ENCODE results near the gene LAMTOR2.

LAMTOR2 gene

DNA sequence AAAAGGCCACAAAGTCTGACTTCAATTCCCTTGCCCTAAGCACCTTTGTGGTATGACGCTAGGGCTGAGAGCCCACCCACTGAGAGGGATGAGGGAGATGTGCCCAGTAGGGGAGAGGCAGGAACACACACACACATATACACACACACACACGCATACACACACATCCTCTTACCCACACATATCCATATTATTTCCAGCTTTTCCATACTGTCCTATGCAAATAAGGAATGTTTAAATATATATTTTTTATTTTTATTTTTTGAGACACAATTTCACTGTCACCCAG lies 9.4 kb downstream of the LAMTOR2 start:
- TF ChIP-seq, protein P1, sequence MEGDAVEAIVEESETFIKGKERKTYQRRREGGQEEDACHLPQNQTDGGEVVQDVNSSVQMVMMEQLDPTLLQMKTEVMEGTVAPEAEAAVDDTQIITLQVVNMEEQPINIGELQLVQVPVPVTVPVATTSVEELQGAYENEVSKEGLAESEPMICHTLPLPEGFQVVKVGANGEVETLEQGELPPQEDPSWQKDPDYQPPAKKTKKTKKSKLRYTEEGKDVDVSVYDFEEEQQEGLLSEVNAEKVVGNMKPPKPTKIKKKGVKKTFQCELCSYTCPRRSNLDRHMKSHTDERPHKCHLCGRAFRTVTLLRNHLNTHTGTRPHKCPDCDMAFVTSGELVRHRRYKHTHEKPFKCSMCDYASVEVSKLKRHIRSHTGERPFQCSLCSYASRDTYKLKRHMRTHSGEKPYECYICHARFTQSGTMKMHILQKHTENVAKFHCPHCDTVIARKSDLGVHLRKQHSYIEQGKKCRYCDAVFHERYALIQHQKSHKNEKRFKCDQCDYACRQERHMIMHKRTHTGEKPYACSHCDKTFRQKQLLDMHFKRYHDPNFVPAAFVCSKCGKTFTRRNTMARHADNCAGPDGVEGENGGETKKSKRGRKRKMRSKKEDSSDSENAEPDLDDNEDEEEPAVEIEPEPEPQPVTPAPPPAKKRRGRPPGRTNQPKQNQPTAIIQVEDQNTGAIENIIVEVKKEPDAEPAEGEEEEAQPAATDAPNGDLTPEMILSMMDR (IDR thresholded peaks at IDR 0.05), result no peak
- Histone ChIP-seq H3K79me2 (no peaks in the 10 kb centered on the region), H3K4me2 (ENCODE audit: low read length) (no peak overlapping the region), H3K27ac (no peak overlapping the region), H3K4me1 (no peaks in the 10 kb centered on the region), H3K27me3 (ENCODE audit: control insufficient read depth, insufficient read depth, low read length) (no peaks in the 10 kb centered on the region), H3K36me3 (ENCODE audit: control insufficient read depth, insufficient read depth, low read length) (no peaks in the 10 kb centered on the region), H3K4me3 (ENCODE audit: low read depth, low read length) (no peak overlapping the region), H3K9ac (no peak overlapping the region), H2AFZ (no peak overlapping the region), H3K9me3 (ENCODE audit: control insufficient read depth, low read length) (no peaks in the 10 kb centered on the region)

DNA sequence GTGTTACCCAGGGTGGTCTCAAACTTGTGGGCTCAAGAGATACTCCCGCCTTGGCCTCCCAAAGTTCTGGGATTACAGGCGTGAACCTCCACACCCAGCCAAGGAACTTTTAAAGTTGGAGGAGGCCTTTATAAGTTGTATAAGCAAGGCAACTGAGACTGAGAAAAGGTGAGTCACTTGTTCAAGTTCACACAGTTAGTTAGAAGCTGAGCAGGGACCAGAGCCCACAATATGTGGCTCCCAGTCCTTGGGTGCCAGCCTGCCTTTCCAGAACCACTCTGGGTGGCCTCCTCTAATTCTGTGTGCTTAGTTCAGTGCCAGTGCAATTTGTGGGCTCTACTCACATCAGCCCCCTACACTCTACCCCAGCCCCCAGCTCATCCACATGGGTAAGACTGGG lies 10.0 kb downstream of the LAMTOR2 start:
- Histone ChIP-seq H3K4me3 (ENCODE audit: low read depth, low read length) (no peak overlapping the region), H3K79me2 (no peaks in the 10 kb centered on the region), H3K27ac (no peak overlapping the region), H3K36me3 (ENCODE audit: control insufficient read depth, insufficient read depth, low read length) (no peaks in the 10 kb centered on the region), H3K4me1 (no peaks in the 10 kb centered on the region), H3K9ac (no peak overlapping the region), H3K9me3 (ENCODE audit: control insufficient read depth, low read length) (no peaks in the 10 kb centered on the region), H2AFZ (no peak overlapping the region), H3K4me2 (ENCODE audit: low read length) (no peak overlapping the region), H3K27me3 (ENCODE audit: control insufficient read depth, insufficient read depth, low read length) (no peaks in the 10 kb centered on the region)
- TF ChIP-seq, protein P1 (IDR thresholded peaks at IDR 0.05), result no peak

DNA sequence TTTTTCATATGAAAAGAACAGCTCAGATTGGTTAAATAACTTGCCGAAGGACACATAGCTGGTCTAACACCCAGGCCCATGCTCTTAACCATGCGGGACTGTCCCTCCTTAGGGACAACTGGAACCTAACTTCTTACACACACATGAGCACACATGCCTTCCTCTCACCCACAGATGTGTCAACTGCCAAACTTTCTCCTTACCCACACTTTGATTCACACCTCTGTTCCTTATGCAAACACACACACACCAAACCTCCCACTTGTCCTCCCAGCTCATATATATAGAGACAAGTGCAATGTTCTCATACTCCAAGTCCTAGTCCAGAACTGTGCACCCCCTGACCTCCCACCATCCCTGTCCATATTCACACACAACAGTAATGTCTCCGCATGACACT lies 10.6 kb downstream of the LAMTOR2 start:
- Histone ChIP-seq H3K27me3 (ENCODE audit: control insufficient read depth, insufficient read depth, low read length) (no peaks in the 10 kb centered on the region), H3K4me3 (ENCODE audit: low read depth, low read length) (no peak overlapping the region), H2AFZ (no peak overlapping the region), H3K4me2 (ENCODE audit: low read length) (no peak overlapping the region), H3K36me3 (ENCODE audit: control insufficient read depth, insufficient read depth, low read length) (no peaks in the 10 kb centered on the region), H3K9ac (no peak overlapping the region), H3K27ac (no peak overlapping the region), H3K9me3 (ENCODE audit: control insufficient read depth, low read length) (no peaks in the 10 kb centered on the region), H3K79me2 (no peaks in the 10 kb centered on the region), H3K4me1 (no peaks in the 10 kb centered on the region)
- TF ChIP-seq, protein P1 (IDR thresholded peaks at IDR 0.05), result no peak

DNA sequence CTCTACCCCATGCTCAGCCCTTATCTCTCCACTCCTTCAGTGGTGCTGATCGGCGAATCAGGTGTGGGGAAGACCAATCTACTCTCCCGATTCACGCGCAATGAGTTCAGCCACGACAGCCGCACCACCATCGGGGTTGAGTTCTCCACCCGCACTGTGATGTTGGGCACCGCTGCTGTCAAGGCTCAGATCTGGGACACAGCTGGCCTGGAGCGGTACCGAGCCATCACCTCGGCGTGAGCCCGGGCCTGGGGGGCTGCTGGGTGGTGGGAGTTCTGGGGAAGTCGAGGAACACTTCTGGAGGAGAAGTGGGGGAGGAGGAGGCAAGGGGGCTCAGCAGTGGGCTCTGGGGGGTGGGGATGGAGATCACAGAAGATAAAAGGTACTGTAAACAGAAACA lies 11.3 kb downstream of the LAMTOR2 start:
- no peaks in the 10 kb centered on the region for H3K27me3 ChIP-seq (ENCODE audit: control insufficient read depth, insufficient read depth, low read length)
- no peaks in the 10 kb centered on the region for H3K4me1 ChIP-seq
- H3K9ac ChIP-seq, result no peak overlapping the region
- no peak overlapping the region for H3K4me3 ChIP-seq (ENCODE audit: low read depth, low read length)
- H3K36me3 ChIP-seq (ENCODE audit: control insufficient read depth, insufficient read depth, low read length), result no peaks in the 10 kb centered on the region
- no peak overlapping the region for H3K4me2 ChIP-seq (ENCODE audit: low read length)
- no peaks in the 10 kb centered on the region for H3K79me2 ChIP-seq
- H2AFZ ChIP-seq, result no peak overlapping the region
- no peaks in the 10 kb centered on the region for H3K9me3 ChIP-seq (ENCODE audit: control insufficient read depth, low read length)
- H3K27ac ChIP-seq, result no peak overlapping the region
- TF ChIP-seq, protein P1 (IDR thresholded peaks at IDR 0.05), result no peak

DNA sequence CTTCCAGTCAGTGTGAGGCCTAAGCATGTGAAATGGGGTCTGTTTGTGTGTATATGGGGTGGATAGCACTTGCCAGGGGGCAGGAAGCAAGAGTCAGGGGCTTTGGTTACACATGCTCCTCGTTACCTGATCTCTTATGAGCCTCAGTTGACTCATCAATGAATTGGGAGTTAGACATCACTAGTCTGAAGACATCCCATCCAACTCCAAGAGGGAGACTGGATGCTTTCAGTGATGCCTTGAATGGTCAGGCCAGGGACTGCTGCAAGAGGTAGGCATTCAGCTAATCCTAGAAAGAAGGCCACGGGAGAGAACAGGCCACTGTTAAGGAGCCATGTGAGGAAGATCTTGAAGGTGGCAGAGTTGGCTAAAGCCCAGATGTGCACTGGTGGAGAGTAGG lies 12.7 kb downstream of the LAMTOR2 start:
- H3K4me1 ChIP-seq, result no peaks in the 10 kb centered on the region
- no peak overlapping the region for H2AFZ ChIP-seq
- H3K4me2 ChIP-seq (ENCODE audit: low read length), result no peak overlapping the region
- no peaks in the 10 kb centered on the region for H3K27me3 ChIP-seq (ENCODE audit: control insufficient read depth, insufficient read depth, low read length)
- H3K9me3 ChIP-seq (ENCODE audit: control insufficient read depth, low read length), result no peaks in the 10 kb centered on the region
- no peak overlapping the region for H3K27ac ChIP-seq
- H3K9ac ChIP-seq, result no peak overlapping the region
- TF ChIP-seq, protein P1 (IDR thresholded peaks at IDR 0.05), result no peak
- no peak overlapping the region for H3K4me3 ChIP-seq (ENCODE audit: low read depth, low read length)
- no peaks in the 10 kb centered on the region for H3K79me2 ChIP-seq
- H3K36me3 ChIP-seq (ENCODE audit: control insufficient read depth, insufficient read depth, low read length), result no peaks in the 10 kb centered on the region
